PFSK-1 (cell line): ENCODE data around the gene SLC9C1.

ENCODE experiments used
- FOXP2 ChIP-seq: optimal IDR thresholded peaks from 2 replicates; pipeline ENCODE3; 2011; ENCODE audit warnings: borderline replicate concordance, control low read depth, inconsistent platforms; ENCODE audit not compliant: insufficient read depth; ENCODE audit errors: extremely low read length, extremely low read depth
- POLR2AphosphoS5 ChIP-seq: IDR thresholded peaks from 2 replicates; pipeline ENCODE4 v1.6.1; 2012; ENCODE audit warnings: low read depth, mild to moderate bottlenecking, control low read depth, low read length, moderate library complexity
- SIN3A ChIP-seq: IDR thresholded peaks from 2 replicates; pipeline ENCODE4 v1.6.1; 2012; ENCODE audit warnings: mild to moderate bottlenecking, low read length, moderate library complexity, borderline replicate concordance; ENCODE audit not compliant: insufficient read depth
- TAF1 ChIP-seq: IDR thresholded peaks from 2 replicates; pipeline ENCODE4 v1.6.1; 2012; ENCODE audit warnings: low read length, control low read depth, borderline replicate concordance; ENCODE audit not compliant: insufficient read depth
- TF ChIP-seq, protein P1 (sequence below), 2 experiments: IDR thresholded peaks; 2 replicates each; pipeline versions ENCODE4 v1.6.1 to v1.8.0; 2011 to 2012; ENCODE audit warnings: low read depth in 2 of 2, low read length in 2 of 2, control low read depth in 1 of 2, inconsistent platforms in 1 of 2, mild to moderate bottlenecking in 1 of 2, moderate library complexity in 1 of 2; ENCODE audit not compliant: insufficient read depth in 1 of 2

Gene SLC9C1

DNA sequence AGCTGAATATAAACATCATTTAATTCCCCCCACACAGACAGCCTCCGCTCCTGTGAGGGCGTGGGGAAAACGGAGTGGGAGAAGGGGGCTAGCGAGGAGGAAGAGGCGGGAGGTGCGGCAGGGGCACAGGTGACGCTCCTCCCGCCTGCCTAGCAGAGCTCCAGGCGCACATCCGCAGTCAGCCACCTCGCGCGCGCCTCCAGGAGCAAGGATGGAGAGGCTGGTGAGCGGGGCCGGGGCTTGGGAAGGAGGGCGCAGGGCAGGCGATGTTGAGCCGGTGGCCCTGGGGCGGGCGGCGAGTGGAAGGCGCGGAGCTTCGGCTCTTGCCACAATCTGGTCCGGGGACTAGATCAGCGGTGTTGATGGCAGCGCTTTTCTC is 39.0 kb upstream of the SLC9C1 start, which contains the start of gene CD200:
Gene CD200 (plus strand): TSS at position 155 of the 379 bp plus-strand sequence. CDS start 57 bp downstream, at position 212.
- TF ChIP-seq TAF1 = no peak
- no peak for TF ChIP-seq POLR2AphosphoS5
- TF ChIP-seq, protein P1, sequence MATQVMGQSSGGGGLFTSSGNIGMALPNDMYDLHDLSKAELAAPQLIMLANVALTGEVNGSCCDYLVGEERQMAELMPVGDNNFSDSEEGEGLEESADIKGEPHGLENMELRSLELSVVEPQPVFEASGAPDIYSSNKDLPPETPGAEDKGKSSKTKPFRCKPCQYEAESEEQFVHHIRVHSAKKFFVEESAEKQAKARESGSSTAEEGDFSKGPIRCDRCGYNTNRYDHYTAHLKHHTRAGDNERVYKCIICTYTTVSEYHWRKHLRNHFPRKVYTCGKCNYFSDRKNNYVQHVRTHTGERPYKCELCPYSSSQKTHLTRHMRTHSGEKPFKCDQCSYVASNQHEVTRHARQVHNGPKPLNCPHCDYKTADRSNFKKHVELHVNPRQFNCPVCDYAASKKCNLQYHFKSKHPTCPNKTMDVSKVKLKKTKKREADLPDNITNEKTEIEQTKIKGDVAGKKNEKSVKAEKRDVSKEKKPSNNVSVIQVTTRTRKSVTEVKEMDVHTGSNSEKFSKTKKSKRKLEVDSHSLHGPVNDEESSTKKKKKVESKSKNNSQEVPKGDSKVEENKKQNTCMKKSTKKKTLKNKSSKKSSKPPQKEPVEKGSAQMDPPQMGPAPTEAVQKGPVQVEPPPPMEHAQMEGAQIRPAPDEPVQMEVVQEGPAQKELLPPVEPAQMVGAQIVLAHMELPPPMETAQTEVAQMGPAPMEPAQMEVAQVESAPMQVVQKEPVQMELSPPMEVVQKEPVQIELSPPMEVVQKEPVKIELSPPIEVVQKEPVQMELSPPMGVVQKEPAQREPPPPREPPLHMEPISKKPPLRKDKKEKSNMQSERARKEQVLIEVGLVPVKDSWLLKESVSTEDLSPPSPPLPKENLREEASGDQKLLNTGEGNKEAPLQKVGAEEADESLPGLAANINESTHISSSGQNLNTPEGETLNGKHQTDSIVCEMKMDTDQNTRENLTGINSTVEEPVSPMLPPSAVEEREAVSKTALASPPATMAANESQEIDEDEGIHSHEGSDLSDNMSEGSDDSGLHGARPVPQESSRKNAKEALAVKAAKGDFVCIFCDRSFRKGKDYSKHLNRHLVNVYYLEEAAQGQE (IDR thresholded peaks at IDR 0.05; ENCODE audit: insufficient read depth in 1 of 2, low read depth in 2 of 2, low read length in 2 of 2) = no peak
- no peak for TF ChIP-seq FOXP2
- TF ChIP-seq SIN3A = no peak

DNA sequence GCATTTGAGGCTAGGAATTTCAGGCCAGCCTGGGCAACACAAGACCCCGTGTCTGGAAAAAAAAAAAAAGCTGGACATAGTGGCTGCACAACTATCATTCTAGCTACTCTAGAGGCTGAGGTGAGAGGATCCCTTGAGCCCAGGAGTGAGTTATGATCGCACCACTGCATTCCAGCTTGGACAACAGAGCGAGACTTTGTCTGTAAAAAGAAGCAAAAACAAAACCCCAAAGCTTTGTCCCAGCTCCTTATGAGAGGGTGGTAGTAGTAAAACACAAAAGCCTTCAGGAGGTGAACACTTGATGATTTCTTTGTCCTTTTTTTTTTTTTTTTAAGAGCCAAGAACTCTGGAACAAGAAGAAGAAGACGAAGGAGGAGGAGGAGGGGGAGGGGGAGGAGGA is 37.8 kb upstream of the SLC9C1 start:
- TF ChIP-seq FOXP2 (no peak), SIN3A (no peak), TAF1 (no peak), POLR2AphosphoS5 (no peak)
- TF ChIP-seq, protein P1 (IDR thresholded peaks at IDR 0.05; ENCODE audit: insufficient read depth in 1 of 2, low read depth in 2 of 2, low read length in 2 of 2) = no peak

DNA sequence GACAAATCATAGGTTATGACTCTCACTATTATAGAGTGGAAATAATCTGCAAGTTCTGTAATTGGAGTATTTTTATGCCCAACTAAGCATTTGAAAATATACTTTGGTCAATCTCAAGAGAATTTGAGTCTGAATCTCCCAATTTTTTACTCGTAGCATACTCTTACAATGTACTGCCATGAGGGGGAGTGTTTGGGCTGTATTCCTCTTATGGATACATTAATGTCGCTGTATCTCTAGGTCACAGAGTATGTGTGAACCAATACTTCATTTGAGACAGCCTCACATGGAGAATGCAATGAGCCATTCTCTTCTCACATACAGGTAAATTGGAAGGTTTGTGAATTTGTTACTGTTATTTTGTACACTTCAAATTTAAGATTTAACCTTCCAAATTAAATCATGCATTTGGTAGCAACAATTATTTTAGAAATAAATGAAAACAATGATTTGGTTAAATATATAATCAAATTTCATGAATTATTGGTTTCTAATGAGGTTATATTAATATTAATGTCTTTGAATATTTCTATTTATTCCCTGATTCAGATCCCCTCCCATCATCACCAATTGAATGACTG is 33.4 kb upstream of the SLC9C1 start:
- TF ChIP-seq, protein P1 (IDR thresholded peaks at IDR 0.05; ENCODE audit: insufficient read depth in 1 of 2, low read depth in 2 of 2, low read length in 2 of 2) = no peak
- TF ChIP-seq FOXP2 (no peak), SIN3A (no peak), POLR2AphosphoS5 (no peak), TAF1 (no peak)

DNA sequence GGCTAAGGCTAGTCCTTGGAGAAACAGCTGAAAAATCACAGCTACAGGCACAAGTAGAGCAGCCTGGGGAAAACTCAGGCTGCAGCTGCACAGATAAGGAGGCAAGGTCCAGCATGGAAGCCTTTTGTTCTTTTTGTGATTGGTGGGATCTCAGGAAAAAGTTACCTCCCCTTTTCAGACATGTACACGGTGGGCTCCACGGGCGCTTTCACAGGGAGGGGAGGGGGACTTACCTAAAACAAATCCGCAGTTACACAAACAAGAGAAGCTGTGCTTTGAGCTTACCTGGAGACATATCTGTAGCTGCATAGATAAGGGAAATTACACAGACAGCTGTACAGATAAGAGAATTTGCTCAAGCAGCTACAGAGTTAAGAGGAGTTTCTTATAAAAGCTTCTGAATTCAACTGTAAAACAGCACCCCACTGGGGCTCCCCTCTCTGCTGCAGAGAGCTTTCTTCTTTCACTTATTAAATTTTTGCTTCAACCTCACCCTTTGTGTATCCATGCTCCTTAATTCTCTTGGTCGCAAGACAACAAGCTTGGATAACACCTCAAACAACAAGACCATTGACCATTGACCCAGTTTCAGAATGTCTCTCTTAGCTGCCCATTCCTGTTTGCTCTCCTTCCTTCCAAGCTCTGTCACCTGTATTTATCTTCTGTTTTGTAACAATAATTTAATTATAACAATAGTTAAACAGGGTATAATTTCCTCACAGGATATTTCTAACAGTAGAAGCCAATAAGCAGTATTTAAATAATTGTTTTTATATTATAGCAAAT is 28.0 kb upstream of the SLC9C1 start:
- no peak for TF ChIP-seq POLR2AphosphoS5
- TF ChIP-seq, protein P1 (IDR thresholded peaks at IDR 0.05; ENCODE audit: insufficient read depth in 1 of 2, low read depth in 2 of 2, low read length in 2 of 2) = no peak
- TF ChIP-seq FOXP2 = no peak
- no peak for TF ChIP-seq TAF1
- no peak for TF ChIP-seq SIN3A

DNA sequence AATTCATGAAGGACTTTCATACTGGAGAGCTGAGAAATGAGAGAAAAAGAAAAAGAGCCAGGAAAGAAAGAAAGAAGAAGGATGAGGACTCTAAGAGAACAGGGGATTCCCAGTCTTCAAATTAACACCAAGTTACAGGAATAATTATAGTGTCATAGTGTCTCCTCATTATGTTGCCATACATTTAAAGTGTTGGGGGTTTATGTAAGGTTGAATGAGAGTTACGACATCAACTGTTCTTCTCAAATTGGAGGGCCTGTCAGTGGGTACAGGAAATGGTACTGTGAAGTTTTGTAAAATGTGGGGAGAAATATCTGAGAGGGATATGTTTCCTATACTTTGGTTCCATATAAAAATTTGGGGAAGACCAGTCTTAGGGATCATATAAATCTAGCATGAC is 26.7 kb upstream of the SLC9C1 start:
- TF ChIP-seq TAF1 (no peak), SIN3A (no peak)
- TF ChIP-seq, protein P1 (IDR thresholded peaks at IDR 0.05; ENCODE audit: insufficient read depth in 1 of 2, low read depth in 2 of 2, low read length in 2 of 2) = no peak
